ENCODE data around the gene HIVEP3.

DNA sequence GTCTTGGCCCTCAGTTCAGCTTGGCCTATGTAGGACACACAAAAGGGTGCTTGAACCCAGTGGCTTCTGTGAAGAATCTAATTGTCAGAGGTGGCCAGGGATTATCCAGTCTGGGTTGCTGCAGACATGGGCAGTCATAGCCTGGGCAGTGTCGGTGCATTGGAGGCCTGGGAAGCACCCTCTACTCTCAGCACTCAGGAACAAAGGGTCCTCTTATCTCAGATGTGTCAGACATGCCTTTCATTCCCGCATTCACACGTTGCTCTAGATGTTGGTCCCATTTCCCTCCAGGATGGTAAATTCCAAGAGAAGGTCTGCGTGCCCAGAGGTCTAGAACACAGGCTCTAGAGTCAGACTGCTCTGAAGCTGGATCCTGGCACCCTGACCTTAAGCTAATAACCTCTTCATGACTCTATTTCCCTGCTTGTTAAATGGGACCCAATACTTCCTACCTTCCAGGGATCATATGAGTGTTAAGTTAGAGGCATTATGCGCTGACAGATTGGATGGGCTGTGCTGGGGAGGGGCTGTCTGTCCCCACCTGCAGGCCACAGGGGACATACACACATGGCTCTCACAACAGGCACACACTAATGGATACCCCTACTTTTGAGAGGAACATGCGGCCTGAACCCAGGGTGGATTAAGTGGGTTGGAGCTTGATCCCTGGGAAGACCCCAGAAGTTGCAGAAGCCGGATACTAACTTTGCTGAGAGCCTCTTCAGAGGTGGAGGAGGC lies 417.8 kb downstream of the HIVEP3 start:
- TF ChIP-seq, protein P1, sequence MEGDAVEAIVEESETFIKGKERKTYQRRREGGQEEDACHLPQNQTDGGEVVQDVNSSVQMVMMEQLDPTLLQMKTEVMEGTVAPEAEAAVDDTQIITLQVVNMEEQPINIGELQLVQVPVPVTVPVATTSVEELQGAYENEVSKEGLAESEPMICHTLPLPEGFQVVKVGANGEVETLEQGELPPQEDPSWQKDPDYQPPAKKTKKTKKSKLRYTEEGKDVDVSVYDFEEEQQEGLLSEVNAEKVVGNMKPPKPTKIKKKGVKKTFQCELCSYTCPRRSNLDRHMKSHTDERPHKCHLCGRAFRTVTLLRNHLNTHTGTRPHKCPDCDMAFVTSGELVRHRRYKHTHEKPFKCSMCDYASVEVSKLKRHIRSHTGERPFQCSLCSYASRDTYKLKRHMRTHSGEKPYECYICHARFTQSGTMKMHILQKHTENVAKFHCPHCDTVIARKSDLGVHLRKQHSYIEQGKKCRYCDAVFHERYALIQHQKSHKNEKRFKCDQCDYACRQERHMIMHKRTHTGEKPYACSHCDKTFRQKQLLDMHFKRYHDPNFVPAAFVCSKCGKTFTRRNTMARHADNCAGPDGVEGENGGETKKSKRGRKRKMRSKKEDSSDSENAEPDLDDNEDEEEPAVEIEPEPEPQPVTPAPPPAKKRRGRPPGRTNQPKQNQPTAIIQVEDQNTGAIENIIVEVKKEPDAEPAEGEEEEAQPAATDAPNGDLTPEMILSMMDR (conservative IDR thresholded peaks at IDR 0.05) = no peak
- TF ChIP-seq EZH2 (IDR thresholded peaks at IDR 0.05; ENCODE audit: low read depth) = no peak
